ENCODE results near the gene MAD1L1. TPM values are rescaled to one million over a fixed set of nuclear protein-coding genes. Genes with fewer than 3 reads are reported as not detected.

MAD1L1 gene
- total RNA-seq, 1 donor from 2014 or later = 32.3 TPM

DNA sequence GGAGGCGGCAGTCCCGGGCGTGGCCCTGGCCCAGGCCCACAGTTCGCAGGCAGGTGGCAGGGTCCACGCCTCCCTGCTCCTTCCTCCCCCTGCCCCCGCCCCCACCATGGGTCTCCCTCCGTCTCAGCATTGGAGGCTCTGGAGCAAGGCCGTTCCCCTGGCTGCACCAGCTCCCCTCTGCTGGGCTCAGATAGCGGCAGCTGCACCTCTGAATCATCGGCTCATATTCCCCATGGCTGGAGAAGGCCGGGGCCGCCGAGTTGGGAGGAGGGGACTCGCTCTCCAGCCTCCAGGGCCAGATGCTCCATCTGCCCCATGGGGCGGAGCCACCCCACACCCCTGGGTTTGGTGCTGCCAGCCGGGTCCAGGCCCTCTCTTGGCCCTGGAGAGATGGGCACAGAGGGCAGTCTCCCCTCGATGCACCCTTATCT lies 417.7 kb downstream of the MAD1L1 start:
- no peak overlapping the region for H3K27ac ChIP-seq (ENCODE audit: low read depth, low read length)
- Mint-ChIP-seq H3K4me3 (ENCODE audit: unreplicated experiment) (no peak overlapping the region), H3K36me3 (ENCODE audit: low read depth, unreplicated experiment) (peaks cover 3% of the 10 kb centered on the region), H3K4me1 (ENCODE audit: low read depth, unreplicated experiment) (no peaks in the 10 kb centered on the region), H3K27ac (ENCODE audit: unreplicated experiment) (no peak overlapping the region), H3K9me3 (ENCODE audit: unreplicated experiment) (no peaks in the 10 kb centered on the region), H3K27me3 (ENCODE audit: low read depth, unreplicated experiment) (peaks cover 7% of the 10 kb centered on the region)
- no peaks in the 10 kb centered on the region for H3K4me1 ChIP-seq (ENCODE audit: insufficient read depth, low read length)
- H3K9me3 ChIP-seq (ENCODE audit: insufficient read depth, low read depth, low read length) = no peaks in the 10 kb centered on the region
- no peak overlapping the region for H3K4me2 ChIP-seq (ENCODE audit: low read length)
- H3K36me3 ChIP-seq (ENCODE audit: insufficient read depth, low read length) = no peaks in the 10 kb centered on the region
- FAIRE-seq (no peak), DNase-seq (ENCODE audit: low read depth) (no peak)
- H3K4me3 ChIP-seq (ENCODE audit: insufficient read depth, low read depth, low read length) = no peak overlapping the region
- TF ChIP-seq, protein P1, sequence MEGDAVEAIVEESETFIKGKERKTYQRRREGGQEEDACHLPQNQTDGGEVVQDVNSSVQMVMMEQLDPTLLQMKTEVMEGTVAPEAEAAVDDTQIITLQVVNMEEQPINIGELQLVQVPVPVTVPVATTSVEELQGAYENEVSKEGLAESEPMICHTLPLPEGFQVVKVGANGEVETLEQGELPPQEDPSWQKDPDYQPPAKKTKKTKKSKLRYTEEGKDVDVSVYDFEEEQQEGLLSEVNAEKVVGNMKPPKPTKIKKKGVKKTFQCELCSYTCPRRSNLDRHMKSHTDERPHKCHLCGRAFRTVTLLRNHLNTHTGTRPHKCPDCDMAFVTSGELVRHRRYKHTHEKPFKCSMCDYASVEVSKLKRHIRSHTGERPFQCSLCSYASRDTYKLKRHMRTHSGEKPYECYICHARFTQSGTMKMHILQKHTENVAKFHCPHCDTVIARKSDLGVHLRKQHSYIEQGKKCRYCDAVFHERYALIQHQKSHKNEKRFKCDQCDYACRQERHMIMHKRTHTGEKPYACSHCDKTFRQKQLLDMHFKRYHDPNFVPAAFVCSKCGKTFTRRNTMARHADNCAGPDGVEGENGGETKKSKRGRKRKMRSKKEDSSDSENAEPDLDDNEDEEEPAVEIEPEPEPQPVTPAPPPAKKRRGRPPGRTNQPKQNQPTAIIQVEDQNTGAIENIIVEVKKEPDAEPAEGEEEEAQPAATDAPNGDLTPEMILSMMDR (IDR thresholded peaks at IDR 0.05; ENCODE audit: insufficient read depth, low read depth, low read length) = no peak
- no peak for TF ChIP-seq EZH2 (IDR thresholded peaks at IDR 0.05; ENCODE audit: insufficient read depth, low read length)
- H3K79me2 ChIP-seq (ENCODE audit: insufficient read depth, low read length) = no peaks in the 10 kb centered on the region
- H3K9ac ChIP-seq (ENCODE audit: low read length) = no peak overlapping the region
- H2AFZ ChIP-seq (ENCODE audit: low read depth, low read length) = no peak overlapping the region
- no peaks in the 10 kb centered on the region for H4K20me1 ChIP-seq (ENCODE audit: insufficient read depth, low read length)
- H3K27me3 ChIP-seq (ENCODE audit: insufficient read depth, low read length) = no peaks in the 10 kb centered on the region

DNA sequence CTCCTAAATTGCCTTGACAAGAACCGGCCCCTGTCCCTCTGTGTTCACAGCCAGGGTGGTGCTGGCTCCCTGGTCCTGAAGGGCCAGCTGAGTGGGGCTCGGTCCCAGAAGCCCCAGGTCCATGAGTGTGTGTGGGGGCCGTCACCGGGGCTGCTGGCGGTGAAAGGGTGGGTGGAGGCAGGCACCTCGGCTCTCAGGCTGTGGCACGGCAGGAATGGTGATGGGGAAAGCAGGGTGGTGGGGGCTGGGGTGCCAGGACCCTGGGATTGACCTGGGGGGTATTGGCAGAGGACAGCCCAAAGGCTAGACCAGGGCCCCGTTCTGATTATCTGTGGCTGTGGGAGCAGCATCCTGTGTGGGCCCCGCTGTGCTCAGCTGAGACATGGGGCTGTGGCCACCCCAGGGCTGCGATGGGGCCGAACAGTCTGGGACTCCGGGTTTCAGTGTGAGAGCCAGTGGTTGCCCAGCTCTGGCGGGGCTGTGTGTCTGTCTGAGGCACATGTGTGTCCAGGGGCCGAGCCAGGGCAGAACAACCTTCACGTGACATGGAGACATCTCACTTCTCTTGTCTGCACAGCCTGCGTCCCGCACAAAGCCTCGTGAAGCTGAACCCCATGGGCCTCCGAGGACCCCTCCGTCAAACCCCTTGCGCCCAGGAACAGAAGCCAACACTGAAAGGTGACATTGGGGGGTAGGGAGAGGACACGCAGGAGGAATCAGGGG lies 418.5 kb downstream of the MAD1L1 start:
- no peak overlapping the region for H3K27ac ChIP-seq (ENCODE audit: low read depth, low read length)
- FAIRE-seq = no peak
- H3K4me3 Mint-ChIP-seq (ENCODE audit: unreplicated experiment) = no peak overlapping the region
- peaks cover 7% of the 10 kb centered on the region for H3K27me3 Mint-ChIP-seq (ENCODE audit: low read depth, unreplicated experiment)
- no peak for TF ChIP-seq EZH2 (IDR thresholded peaks at IDR 0.05; ENCODE audit: insufficient read depth, low read length)
- TF ChIP-seq, protein P1 (IDR thresholded peaks at IDR 0.05; ENCODE audit: insufficient read depth, low read depth, low read length) = no peak
- no peaks in the 10 kb centered on the region for H3K79me2 ChIP-seq (ENCODE audit: insufficient read depth, low read length)
- no peak overlapping the region for H3K4me2 ChIP-seq (ENCODE audit: low read length)
- DNase-seq (ENCODE audit: low read depth) = no peak
- no peak overlapping the region for H2AFZ ChIP-seq (ENCODE audit: low read depth, low read length)
- no peaks in the 10 kb centered on the region for H3K4me1 ChIP-seq (ENCODE audit: insufficient read depth, low read length)
- no peaks in the 10 kb centered on the region for H3K9me3 ChIP-seq (ENCODE audit: insufficient read depth, low read depth, low read length)
- H4K20me1 ChIP-seq (ENCODE audit: insufficient read depth, low read length) = no peaks in the 10 kb centered on the region
- H3K36me3 Mint-ChIP-seq (ENCODE audit: low read depth, unreplicated experiment) = no peaks in the 10 kb centered on the region
- no peak overlapping the region for H3K9ac ChIP-seq (ENCODE audit: low read length)
- no peaks in the 10 kb centered on the region for H3K36me3 ChIP-seq (ENCODE audit: insufficient read depth, low read length)
- no peak overlapping the region for H3K4me3 ChIP-seq (ENCODE audit: insufficient read depth, low read depth, low read length)
- no peaks in the 10 kb centered on the region for H3K4me1 Mint-ChIP-seq (ENCODE audit: low read depth, unreplicated experiment)
- no peaks in the 10 kb centered on the region for H3K9me3 Mint-ChIP-seq (ENCODE audit: unreplicated experiment)
- H3K27ac Mint-ChIP-seq (ENCODE audit: unreplicated experiment) = no peak overlapping the region
- H3K27me3 ChIP-seq (ENCODE audit: insufficient read depth, low read length) = no peaks in the 10 kb centered on the region

DNA sequence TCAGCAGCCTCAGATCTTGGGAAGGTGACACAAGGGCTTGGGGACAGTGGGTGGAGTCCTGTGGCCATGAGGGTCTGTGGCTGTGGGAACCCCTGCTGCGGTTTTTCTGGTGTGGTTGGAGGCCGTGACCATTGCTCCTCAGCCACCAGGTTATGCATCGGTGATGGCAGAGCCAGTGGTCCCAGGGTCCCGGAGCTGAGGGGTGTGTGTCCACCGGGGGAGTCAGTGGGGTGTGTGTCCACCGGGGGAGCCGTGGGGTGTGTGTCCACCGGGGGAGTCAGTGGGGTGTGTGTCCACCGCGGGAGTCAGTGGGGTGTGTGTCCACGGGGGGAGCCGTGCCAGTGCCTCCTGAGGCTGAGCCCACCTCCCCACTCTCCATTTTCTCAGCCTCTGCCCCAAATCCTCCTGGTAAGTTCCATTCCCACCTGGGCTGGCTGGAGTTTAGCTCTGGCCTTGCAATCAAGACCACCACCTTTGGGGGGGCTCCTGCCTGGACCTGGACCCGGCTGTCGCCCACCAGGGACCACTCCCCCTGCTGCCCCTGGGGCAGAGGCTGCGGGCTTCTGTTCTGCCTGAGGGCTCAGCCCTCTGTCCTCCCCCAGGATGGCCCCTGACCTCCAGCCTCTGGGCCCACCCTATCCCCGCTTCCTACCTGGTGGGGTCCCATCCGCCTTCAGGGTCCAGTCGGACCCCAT lies 419.2 kb downstream of the MAD1L1 start:
- H3K4me3 ChIP-seq (ENCODE audit: insufficient read depth, low read depth, low read length) = no peak overlapping the region
- no peak overlapping the region for H3K27ac Mint-ChIP-seq (ENCODE audit: unreplicated experiment)
- H3K36me3 ChIP-seq (ENCODE audit: insufficient read depth, low read length) = no peaks in the 10 kb centered on the region
- H3K9me3 Mint-ChIP-seq (ENCODE audit: unreplicated experiment) = no peaks in the 10 kb centered on the region
- H4K20me1 ChIP-seq (ENCODE audit: insufficient read depth, low read length) = no peaks in the 10 kb centered on the region
- no peaks in the 10 kb centered on the region for H3K27me3 ChIP-seq (ENCODE audit: insufficient read depth, low read length)
- TF ChIP-seq, protein P1 (IDR thresholded peaks at IDR 0.05; ENCODE audit: insufficient read depth, low read depth, low read length) = no peak
- TF ChIP-seq EZH2 (IDR thresholded peaks at IDR 0.05; ENCODE audit: insufficient read depth, low read length) = no peak
- H2AFZ ChIP-seq (ENCODE audit: low read depth, low read length) = no peak overlapping the region
- no peaks in the 10 kb centered on the region for H3K4me1 ChIP-seq (ENCODE audit: insufficient read depth, low read length)
- peaks cover 7% of the 10 kb centered on the region for H3K27me3 Mint-ChIP-seq (ENCODE audit: low read depth, unreplicated experiment)
- no peaks in the 10 kb centered on the region for H3K9me3 ChIP-seq (ENCODE audit: insufficient read depth, low read depth, low read length)
- H3K4me3 Mint-ChIP-seq (ENCODE audit: unreplicated experiment) = no peak overlapping the region
- FAIRE-seq (no peak), DNase-seq (ENCODE audit: low read depth) (no peak)
- H3K4me1 Mint-ChIP-seq (ENCODE audit: low read depth, unreplicated experiment) = no peaks in the 10 kb centered on the region
- no peaks in the 10 kb centered on the region for H3K79me2 ChIP-seq (ENCODE audit: insufficient read depth, low read length)
- H3K27ac ChIP-seq (ENCODE audit: low read depth, low read length) = no peak overlapping the region
- H3K4me2 ChIP-seq (ENCODE audit: low read length) = no peak overlapping the region
- H3K36me3 Mint-ChIP-seq (ENCODE audit: low read depth, unreplicated experiment) = no peaks in the 10 kb centered on the region
- no peak overlapping the region for H3K9ac ChIP-seq (ENCODE audit: low read length)
